GM19397 (cell line): ENCODE results near the gene CCDC122.

Experiments
- ATAC-seq: cut with Tn5 transposase; IDR thresholded peaks from one replicate; pipeline ENCODE4 v1.9.1; 2021; ENCODE audit warnings: mild to moderate bottlenecking, moderate library complexity; ENCODE audit not compliant: unreplicated experiment

The CCDC122 gene

DNA sequence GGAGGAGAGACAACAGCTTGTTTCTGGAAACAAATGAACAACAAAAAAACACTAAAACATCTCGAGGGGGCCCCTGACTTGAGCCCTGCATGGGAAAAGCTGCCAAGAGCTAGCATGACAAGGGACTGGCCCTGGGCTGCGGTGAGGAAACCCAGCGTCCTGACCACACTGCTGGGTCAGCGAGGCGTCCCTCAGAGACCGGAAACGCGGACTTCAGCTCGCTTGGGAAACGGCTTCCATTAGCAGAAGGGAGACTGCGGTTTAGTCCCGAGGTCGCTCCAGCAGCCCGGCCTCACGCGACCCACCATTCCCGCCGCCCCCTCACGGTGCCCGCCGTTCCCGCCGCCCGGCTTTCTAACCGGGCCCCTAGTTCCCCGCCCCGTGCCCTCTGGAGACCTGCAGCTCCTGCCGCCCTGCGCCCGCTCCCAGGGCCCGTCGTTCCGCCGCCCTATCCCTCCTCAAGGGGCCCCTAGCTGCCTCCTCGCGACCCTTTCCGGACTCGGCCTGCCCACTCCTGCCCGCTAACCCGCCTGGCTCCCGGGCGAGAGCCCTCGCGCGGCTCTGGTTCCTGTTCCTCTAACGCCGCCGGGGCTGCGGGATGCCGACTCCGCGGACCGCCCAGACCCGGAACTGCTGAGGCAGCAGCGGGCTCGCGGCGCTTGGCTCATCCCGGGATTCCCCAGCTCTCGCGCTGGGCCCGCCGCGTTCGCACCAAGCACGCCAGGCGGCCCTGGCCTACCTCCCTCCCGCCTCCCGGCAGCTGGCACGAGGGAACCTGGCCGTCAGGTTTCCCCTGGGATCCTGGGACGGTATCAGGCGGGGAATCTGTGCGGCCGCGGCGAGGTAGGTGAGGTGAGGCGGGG lies at the start of gene CCDC122:
CCDC122 (minus strand) TSS at position 849 of the 863 bp plus-strand sequence. CDS start 10,364 bp downstream, outside the sequence.
- peak; percentile 77 for ATAC-seq

DNA sequence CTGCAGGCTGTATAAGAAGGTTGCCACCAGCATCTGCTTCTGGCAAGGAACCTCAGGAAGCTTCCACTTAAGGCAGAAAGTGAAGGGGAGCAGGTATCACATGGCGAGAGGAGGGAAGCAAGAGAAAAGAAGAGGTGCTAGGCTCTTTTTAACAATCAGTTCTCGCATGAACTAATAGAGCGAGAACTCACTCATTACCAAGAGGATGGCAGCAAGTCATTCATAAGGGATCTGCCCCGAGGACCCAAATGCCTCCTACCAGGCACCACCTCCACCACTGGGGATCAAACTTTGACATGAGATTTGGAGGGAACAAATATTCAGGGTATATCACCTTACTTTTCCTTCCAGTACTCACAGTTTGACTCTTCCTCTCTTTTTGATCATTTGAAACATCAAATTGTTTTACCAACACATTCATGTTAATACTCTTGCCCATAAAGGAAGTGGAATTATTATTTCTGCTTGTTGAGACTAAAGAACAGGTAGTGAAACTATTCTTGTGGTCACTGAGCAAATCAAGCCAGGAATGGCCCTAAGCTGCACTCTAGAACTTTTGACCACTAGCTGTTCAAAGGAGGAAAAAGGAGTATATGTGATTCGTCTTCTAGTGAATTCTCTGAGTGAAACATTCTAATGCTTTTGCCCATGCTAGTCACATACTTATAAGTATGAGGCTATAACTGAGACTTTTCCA lies 45.2 kb upstream of the CCDC122 start:
- peak; percentile 92 for ATAC-seq

DNA sequence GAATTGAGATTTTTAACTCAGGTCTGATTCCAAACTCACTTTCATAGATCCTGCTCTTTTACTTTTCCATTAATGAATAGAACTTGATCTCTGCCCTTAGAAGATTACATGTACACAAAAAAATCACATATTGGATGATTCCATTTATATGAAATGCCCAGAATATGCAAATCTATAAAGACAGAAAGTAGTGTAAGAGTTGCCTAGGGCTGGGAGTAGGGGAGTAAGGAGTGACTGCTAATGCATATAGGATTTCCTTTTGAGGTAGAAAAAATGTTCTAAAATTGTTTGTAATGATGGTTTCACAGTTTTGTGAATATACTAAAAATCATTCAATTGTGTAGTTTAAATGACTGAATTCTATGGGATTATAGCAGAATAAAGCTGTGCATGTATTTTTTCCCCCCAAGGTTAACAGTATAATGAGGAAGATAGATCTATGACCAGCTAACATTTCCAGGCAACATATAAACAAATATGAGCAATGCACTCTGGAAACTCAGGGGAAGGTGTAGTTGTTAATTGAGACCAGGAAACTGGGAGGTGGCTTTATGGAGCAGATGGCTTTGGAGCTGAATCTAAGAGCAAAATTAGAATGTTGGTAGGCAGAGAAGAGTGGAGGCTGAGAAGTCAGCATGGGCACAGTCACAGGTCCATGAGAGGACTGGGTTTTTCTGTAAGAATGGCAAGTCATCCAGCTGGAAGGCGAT lies 41.6 kb upstream of the CCDC122 start:
- ATAC-seq = no peak

DNA sequence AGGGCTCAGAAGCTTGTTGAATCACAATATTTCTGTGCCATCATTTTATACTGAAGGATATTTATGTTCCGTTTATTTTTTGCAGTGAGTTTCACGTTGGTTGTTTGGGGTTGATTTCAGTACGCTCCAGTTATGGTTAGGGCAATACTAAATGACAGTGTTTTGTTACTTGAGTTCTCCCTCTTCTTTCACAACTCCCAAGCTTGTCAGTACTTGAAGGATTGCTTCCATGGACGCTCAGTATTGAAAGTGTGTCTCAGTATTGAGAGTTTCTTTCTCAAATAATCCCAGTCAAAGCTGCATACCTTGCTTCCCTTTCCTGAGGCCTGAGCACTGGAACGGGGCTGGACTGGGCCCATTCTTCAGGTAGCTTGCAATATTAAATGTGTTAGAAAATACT lies 39.1 kb upstream of the CCDC122 start:
- ATAC-seq = no peak

DNA sequence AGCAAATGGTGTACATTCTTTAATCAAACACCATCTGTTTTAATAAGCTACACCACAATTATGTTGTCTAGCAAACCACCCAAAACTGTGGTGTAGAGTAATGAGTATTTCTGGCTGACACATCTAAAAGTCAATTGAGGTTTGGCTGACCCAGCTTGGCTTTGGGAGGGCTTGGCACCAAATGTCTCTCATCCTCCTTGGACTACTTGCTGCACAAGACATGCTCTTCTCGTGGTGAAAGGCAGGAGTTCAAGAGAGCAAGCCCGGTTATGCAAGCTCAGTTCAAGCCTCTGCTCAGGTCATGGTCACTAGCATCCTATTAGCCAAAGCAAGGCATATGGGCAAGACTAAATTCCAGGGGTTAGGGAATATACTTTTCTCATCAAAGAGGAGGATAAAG lies 37.3 kb upstream of the CCDC122 start:
- ATAC-seq = no peak

DNA sequence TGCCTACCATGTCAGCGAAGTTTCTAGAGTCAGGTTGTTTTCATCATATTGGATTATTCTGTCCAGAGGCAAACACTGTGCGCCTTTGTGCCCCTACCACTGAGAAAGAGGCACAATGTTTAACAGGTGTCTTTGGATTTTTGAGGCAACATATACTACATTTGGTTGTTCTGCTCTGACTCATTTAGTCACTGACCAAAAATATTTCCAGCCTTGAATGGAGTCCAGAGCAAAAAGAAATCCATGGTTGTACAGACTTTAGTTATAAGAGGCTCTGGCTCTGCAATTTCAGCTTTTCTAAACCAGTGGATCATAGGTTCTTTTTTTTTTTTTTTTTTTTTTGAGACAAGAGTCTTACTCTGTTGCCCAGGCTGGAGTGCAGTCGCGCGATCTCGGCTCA lies 35.9 kb upstream of the CCDC122 start:
- no peak for ATAC-seq

DNA sequence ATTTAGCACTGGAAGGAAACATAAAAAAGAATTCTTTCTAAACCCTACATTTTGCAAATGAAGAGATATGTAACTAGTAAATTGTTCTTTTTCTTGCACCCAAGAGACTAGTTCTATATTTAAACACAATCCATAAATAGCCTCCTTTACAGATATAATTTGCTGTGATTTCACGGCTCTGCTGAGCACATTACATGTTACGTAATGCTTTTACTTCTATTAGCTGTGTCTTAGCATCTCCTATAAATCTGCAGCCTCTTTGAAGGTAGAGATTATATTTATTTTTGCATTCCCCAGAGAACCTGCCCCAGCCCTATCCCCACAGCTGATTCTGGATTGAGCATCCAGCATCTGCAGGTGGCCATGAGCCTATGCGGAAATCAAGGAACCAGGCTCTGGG lies 32.3 kb upstream of the CCDC122 start:
- no peak for ATAC-seq

DNA sequence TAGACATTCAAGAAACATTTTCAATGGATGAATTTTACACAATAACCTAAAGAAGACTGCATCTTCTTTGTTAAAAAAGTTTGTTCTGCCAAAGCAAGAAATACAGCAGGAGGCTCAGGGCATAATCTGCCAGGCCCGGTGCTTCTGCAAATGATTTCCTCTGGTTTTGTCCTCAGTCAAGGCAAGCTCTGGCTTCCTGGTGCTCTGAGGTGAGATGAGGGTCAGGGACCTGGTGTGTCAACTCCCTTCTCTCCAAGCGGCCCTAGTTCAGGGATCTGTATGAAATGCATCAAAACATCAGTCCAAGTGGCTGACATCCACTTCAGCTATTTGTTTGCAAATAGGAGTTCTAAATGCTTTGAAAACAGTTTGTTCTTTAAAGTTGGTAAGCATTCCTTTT lies 31.7 kb upstream of the CCDC122 start:
- no peak for ATAC-seq

DNA sequence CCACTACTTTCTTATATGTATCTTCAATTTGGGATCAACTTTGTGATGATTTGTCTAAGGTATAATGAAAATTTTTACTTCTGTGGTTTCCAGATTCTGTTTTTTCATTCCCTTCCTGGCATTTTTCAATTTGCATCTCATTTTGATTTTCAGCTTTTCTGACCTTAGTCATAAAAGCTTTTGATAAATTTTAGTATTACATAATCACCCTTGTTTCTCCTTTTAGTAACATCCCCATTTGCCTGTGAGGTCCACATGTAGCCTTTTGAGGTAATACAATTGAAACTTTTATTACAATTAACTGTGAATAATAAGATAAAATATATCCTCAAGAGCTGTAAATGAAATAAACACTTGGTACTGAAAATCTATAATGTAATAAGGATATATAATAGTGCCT lies 31.3 kb upstream of the CCDC122 start:
- ATAC-seq = no peak

DNA sequence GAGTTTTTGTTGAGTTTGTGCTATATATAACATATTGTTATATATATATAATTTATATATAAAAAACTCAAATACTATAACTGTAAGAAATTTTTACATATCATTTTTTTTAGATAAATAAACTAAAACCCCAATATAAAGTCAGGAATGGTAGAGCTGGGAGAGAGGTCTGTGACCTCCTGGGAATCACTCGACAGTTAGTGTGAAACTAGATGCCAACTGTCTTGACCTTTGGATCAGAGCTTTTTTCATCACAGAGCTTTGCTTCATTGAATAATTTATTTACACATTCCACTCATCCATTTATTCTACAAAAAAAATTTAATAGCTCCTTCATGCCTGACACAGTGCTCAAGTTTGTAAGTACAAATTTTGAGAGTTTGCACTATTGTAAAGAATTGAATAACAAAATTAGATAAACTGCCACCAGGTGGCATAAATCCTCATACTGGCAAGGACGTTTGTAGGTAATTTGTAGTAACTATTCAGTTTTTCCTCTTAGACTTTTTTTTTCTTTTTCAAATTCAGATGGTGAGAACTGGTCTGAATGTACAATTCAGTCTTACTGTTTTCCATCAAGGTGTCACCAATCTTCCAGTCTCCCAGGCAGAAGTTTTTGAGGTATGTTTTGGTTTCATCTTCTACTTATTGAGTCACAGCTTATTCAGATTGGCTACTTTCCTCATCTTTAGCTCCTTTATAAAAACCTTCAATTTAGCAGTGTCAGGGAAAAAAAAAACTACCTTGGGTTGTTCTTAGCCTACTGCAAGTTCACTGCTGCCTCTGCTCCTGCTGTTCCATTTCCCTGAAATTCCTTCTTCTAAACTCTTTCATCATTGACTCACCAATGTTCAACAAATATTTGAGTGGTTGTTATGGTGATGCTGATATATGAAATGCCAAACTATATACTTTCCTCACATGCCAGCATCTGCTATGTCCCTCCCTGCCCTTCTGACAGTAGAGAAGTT lies 28.9 kb upstream of the CCDC122 start:
- ATAC-seq = no peak

DNA sequence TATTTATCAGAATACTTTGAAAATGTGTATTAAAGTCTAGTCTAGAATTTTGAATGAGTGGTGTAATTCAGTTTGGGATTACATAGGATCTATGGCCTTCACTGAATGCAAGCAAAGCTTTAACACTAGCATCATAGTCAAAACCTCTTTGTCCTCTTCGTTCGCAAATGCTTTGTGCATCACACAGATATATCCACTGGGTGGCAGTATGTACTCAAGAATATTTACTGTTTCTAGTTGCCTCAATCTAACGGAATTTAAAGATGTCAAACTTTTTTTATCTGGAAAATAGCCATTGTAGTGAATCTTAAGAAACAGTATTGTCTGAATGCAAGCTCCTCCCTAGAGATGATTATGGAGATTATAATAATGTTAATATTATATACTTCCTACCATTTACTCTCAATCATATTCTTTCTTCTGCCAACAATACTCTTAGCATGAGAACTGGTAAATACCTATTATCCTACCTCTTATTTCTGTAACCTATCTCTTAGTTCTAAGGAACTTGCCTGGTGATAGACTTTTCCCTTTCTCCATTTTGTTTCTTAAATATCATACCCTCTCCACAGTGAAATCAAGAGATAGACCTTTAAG lies 26.0 kb upstream of the CCDC122 start:
- ATAC-seq = no peak

DNA sequence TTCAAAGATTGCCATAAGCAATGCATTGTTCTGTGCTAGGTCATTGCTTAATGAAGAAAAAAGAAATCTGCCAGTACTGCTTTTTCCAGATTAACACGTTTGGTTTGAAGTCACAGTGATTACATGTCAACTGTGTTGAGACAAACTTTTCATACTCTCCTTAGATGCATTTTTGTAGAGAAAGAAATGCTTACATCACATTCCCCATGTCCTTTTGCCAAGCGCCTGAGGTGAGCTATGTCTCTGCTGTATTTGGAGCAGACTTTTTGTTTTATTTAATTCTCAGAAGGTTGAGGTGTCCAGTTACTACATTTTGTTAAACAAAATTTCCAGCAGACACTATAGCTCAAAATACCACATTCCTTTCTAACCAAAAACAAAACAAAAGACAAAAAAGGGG lies 16.4 kb upstream of the CCDC122 start:
- no peak for ATAC-seq

DNA sequence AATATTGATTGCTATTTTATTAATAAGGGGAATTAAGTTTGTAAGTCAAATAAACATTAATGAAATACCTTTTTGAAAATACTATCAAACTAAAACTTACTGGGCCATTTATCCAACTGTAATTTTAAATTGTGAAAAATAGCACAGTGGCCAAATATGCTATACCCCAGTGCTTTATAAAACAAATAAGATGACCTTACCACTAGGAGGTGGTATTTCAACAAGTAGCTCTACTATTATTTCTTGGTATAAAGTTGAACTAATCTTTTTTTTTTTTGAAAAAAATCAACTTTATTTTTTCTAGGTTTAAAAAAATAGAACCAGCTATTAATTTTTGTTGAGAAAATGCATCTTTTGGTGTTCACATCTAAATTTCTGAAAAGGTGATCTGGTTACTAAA lies 14.9 kb upstream of the CCDC122 start:
- ATAC-seq = no peak

DNA sequence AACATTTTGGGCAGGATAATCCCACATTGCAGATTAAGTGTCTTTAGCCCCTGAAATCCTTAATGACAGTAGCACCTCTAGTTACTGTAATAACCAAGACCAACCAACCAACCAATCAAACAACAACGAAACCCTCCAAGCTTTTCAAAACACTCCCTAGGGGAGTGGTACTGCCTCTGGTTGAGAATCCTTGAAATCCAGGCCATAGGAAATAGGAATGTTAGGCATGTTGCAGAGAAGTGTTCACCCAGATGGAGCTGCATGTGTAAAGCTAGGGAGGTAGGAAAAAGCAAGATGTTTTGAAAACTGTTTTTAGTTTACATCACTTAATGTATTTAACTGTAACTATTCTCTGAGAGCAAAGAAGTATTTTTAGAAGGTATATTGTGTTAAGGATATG lies 4.7 kb upstream of the CCDC122 start:
- ATAC-seq = no peak

DNA sequence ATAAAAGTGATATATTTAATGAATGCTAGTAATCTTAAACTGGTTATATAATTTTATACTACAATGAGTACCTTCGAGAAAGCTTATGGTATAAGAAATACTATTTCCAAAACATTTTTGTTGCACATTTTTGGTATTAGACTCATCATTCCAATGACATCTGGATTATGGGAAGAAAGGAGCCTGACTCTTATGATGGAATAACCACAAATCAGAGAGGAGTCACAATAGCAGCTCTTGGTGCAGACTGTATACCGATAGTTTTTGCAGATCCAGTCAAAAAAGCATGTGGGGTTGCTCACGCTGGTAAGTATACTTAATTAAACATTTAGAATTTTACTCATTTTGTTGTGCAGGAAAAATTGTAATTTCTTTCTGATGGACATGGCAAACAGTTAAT lies 4.1 kb upstream of the CCDC122 start:
- no peak for ATAC-seq

DNA sequence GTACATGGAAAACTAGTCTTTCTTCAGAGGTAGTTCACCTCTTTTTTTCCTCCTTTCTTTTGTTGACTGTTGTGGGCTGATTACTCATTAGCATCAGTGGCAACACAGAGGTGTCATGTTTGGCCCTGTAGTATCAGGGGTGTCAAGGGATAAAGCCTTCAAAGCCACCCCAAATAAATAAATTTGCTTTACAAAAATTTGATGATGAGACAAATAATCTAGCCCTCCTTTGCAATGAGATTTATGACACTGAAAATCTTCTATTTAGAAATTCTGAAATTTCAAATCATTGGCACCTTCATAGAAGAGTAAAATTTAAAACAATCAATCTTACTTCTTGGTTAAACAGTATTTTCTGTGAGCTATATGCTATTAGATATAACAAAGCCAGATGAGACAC lies 2.0 kb upstream of the CCDC122 start:
- no peak for ATAC-seq

DNA sequence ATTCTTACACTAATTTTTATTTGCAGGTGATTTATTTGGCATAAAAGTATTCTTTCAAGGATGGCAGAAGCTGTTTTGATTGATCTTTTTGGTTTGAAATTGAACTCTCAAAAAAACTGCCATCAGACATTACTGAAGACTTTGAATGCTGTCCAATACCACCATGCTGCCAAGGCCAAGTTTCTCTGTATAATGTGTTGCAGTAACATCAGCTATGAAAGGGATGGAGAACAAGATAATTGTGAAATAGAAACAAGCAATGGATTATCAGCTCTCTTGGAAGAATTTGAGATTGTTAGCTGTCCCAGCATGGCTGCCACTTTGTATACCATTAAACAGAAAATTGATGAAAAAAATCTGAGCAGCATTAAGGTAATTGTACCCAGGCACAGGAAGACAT lies 1.4 kb upstream of the CCDC122 start:
- no peak for ATAC-seq

DNA sequence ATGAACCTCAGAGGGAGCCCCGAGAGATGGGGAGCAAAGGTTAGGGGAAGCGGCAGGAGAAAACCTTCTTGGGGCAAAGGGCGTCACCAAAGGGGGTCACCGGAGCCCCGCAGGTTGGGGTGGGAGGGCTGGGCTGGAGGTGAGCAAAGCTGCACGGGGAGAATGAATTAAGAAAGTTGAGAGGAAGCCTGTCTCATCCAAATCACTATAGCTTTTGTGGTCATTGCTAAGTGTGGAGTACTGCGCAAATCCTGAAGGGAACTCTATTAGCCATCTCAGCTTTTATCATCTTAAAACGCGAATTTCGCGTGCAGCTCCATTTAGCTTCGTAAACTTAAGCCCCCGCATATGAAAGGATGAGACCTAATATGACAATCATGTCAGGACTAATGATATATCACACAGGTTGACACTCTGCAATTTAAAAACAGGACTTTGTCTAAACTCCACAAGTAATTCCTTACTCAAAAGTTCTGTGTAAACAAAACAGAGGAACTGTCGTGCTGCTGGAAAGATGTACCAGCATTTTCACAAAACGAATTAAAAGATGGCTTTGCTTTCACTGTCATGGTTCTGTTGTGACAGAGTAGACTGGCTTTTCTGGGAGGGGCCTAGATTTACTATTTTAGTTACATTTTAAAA lies 795 bp upstream of the CCDC122 start:
- ATAC-seq = no peak

DNA sequence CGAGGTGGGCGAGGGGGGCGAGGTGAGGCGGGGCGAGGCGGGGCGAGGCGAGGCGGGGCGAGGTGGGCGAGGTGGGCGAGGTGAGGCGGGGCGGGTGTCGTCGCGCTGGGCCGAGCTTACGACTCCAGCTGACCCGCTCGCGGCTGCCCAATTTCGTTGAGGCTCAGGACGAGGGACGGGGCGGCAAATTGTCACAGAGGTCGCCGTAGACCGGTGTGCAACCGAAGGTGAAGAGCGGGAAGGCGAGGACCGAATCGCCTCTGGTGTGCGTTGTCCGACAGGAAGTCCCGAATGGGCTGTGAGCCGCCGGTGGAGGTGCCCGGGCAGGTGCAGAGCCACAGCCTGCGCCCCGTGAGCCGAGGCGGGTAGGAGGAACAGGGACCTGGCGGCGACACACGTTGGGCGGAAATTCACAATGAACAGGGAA lies 228 bp upstream of the CCDC122 start, which contains the start of gene LACC1:
LACC1 (plus strand) TSS at position 150 of the 427 bp plus-strand sequence. CDS start 1,082 bp downstream, outside the sequence.
- peak; percentile 44 for ATAC-seq
